ENCODE measurements around the gene UXS1. TPM values are rescaled to one million over a fixed set of nuclear protein-coding genes. Genes with fewer than 3 reads are reported as not detected.

UXS1 gene
- total RNA-seq, 1 donor from 2014 or later, result 60.7 TPM

GRCh38 chr2:106117882-106118684 lies 76.0 kb downstream of the UXS1 start:
- Mint-ChIP-seq H3K4me1 (ENCODE audit: low read depth) (peaks cover 9% of the 10 kb centered on the region), H3K27ac (peak overlapping the region; percentile 68), H3K27me3 (no peaks in the 10 kb centered on the region), H3K36me3 (ENCODE audit: insufficient read depth) (peaks cover 2% of the 10 kb centered on the region), H3K9me3 (ENCODE audit: low read depth) (no peaks in the 10 kb centered on the region), H3K4me3 (ENCODE audit: low read depth) (no peak overlapping the region)
- TF ChIP-seq CTCF (IDR thresholded peaks at IDR 0.05; ENCODE audit: unreplicated experiment), result no peak
- DNase-seq (ENCODE audit: low spot score, unreplicated experiment), result no peak

GRCh38 chr2:106117347-106117746 lies 76.8 kb downstream of the UXS1 start:
- Mint-ChIP-seq H3K4me3 (ENCODE audit: low read depth) (no peak overlapping the region), H3K4me1 (ENCODE audit: low read depth) (peaks cover 9% of the 10 kb centered on the region), H3K36me3 (ENCODE audit: insufficient read depth) (peaks cover 2% of the 10 kb centered on the region), H3K9me3 (ENCODE audit: low read depth) (no peaks in the 10 kb centered on the region), H3K27me3 (no peaks in the 10 kb centered on the region), H3K27ac (no peak overlapping the region)
- no peak for TF ChIP-seq CTCF (IDR thresholded peaks at IDR 0.05; ENCODE audit: unreplicated experiment)
- no peak for DNase-seq (ENCODE audit: low spot score, unreplicated experiment)

GRCh38 chr2:106116248-106116647 lies 77.9 kb downstream of the UXS1 start:
- TF ChIP-seq CTCF (IDR thresholded peaks at IDR 0.05; ENCODE audit: unreplicated experiment), result no peak
- Mint-ChIP-seq H3K27ac (no peak overlapping the region), H3K36me3 (ENCODE audit: insufficient read depth) (peaks cover 4% of the 10 kb centered on the region), H3K4me1 (ENCODE audit: low read depth) (peaks cover 9% of the 10 kb centered on the region), H3K9me3 (ENCODE audit: low read depth) (no peaks in the 10 kb centered on the region), H3K27me3 (no peaks in the 10 kb centered on the region), H3K4me3 (ENCODE audit: low read depth) (no peak overlapping the region)
- DNase-seq (ENCODE audit: low spot score, unreplicated experiment), result no peak

GRCh38 chr2:106115665-106116064 lies 78.4 kb downstream of the UXS1 start:
- DNase-seq (ENCODE audit: low spot score, unreplicated experiment), result no peak
- no peak overlapping the region for H3K4me3 Mint-ChIP-seq (ENCODE audit: low read depth)
- H3K4me1 Mint-ChIP-seq (ENCODE audit: low read depth), result peaks cover 9% of the 10 kb centered on the region
- H3K27ac Mint-ChIP-seq, result no peak overlapping the region
- no peak for TF ChIP-seq CTCF (IDR thresholded peaks at IDR 0.05; ENCODE audit: unreplicated experiment)
- no peaks in the 10 kb centered on the region for H3K9me3 Mint-ChIP-seq (ENCODE audit: low read depth)
- no peaks in the 10 kb centered on the region for H3K27me3 Mint-ChIP-seq
- H3K36me3 Mint-ChIP-seq (ENCODE audit: insufficient read depth), result peaks cover 6% of the 10 kb centered on the region

GRCh38 chr2:106115250-106115649 lies 78.9 kb downstream of the UXS1 start:
- H3K27ac Mint-ChIP-seq, result no peak overlapping the region
- peaks cover 6% of the 10 kb centered on the region for H3K36me3 Mint-ChIP-seq (ENCODE audit: insufficient read depth)
- H3K27me3 Mint-ChIP-seq, result no peaks in the 10 kb centered on the region
- DNase-seq (ENCODE audit: low spot score, unreplicated experiment), result no peak
- TF ChIP-seq CTCF (IDR thresholded peaks at IDR 0.05; ENCODE audit: unreplicated experiment), result no peak
- H3K4me3 Mint-ChIP-seq (ENCODE audit: low read depth), result no peak overlapping the region
- H3K9me3 Mint-ChIP-seq (ENCODE audit: low read depth), result no peaks in the 10 kb centered on the region
- H3K4me1 Mint-ChIP-seq (ENCODE audit: low read depth), result peaks cover 9% of the 10 kb centered on the region

Measured in progenitor cell of endocrine pancreas (in vitro differentiated cells).